Lung (tissue), 12 donors: ENCODE results near the gene SLX9. TPM values are rescaled to one million over a fixed set of nuclear protein-coding genes. Genes with fewer than 3 reads are reported as not detected.

Experiments used
- ATAC-seq: fragments of 200-7000 bp; cut with Tn5 transposase; one replicate; pipeline ENCODE4 v1.9.1; 2020; ENCODE audit warnings: moderate number of reproducible peaks; ENCODE audit not compliant: insufficient read depth, low FRiP score
- DNase-seq, 3 donors: peaks; one replicate each; pipeline ENCODE4 v3.0.0-alpha.2; 2013 to 2017
- H3K27ac ChIP-seq, 2 donors: one replicate each; pipeline ENCODE4 v1.5.1; 2013; ENCODE audit warnings: mild to moderate bottlenecking in 2 of 2, moderate library complexity in 2 of 2, control low read depth in 1 of 2, inconsistent platforms in 1 of 2, low read depth in 1 of 2, low read length in 1 of 2
- H3K27me3 ChIP-seq, 3 donors: one replicate each; pipeline ENCODE4 v1.5.1; 2013; ENCODE audit warnings: low read length in 2 of 3; ENCODE audit not compliant: control insufficient read depth in 3 of 3, insufficient read depth in 3 of 3
- H3K36me3 ChIP-seq, 4 donors: one replicate each; pipeline ENCODE4 v1.5.1; 2013; ENCODE audit warnings: low read length in 4 of 4, mild to moderate bottlenecking in 1 of 4, moderate library complexity in 1 of 4; ENCODE audit not compliant: control insufficient read depth in 4 of 4, insufficient read depth in 4 of 4
- H3K4me1 ChIP-seq, 5 donors: one replicate each; pipeline ENCODE4 v1.5.1; 2013; ENCODE audit warnings: low read length in 5 of 5, mild to moderate bottlenecking in 2 of 5, moderate library complexity in 1 of 5; ENCODE audit not compliant: control insufficient read depth in 5 of 5, insufficient read depth in 5 of 5
- H3K4me3 ChIP-seq: one replicate; pipeline ENCODE4 v1.5.1; 2013; ENCODE audit warnings: mild to moderate bottlenecking, control low read depth, moderate library complexity
- H3K9ac ChIP-seq, 2 donors: one replicate each; pipeline ENCODE4 v1.5.1; 2013; ENCODE audit warnings: low read length in 2 of 2, control low read depth in 1 of 2; ENCODE audit not compliant: insufficient read depth in 1 of 2
- H3K9me3 ChIP-seq, 4 donors: one replicate each; pipeline ENCODE4 v1.5.1; 2013; ENCODE audit warnings: low read length in 3 of 4, mild to moderate bottlenecking in 1 of 4, moderate library complexity in 1 of 4; ENCODE audit not compliant: control insufficient read depth in 4 of 4, insufficient read depth in 3 of 4
- CTCF ChIP-seq: IDR thresholded peaks from 2 replicates; pipeline ENCODE4 v1.5.1; 2012; ENCODE audit warnings: mild to moderate bottlenecking; ENCODE audit errors: control extremely low read depth, extremely low read depth
- WGBS, 2 donors: extraction: QIAGEN DNeasy Blood & Tissue Kit; methylation state at CpG; one replicate each; pipeline ENCODE4 v1.1.7; 2013; 5-methylcytosine and 5-hydroxymethylcytosine counted together
- polyA plus RNA-seq, 2 donors: library from polyadenylated mRNA; stranded (reverse); fragments of 200-250 nt; gene quantifications; one replicate each; pipeline ENCODE4 v1.2.1, GENCODE V29; 2013
- total RNA-seq, 2 donors: library from RNA; depleted of rRNA in 1 of 2; stranded (reverse); fragments of >200 nt in 1 of 2; gene quantifications; one replicate each; pipeline ENCODE4 v1.2.1, GENCODE V29; 2014 to 2021
- donor health status: control.
- donor health status: control.
- donor health status: Bipolar disorder and iron deficiency.
- donor health status: healthy.
- donor health status: DM: yes; HTN: yes; CAD: no.

The SLX9 gene
- total and polyA plus RNA-seq, 4 donors: 10.3 to 36.9 (median 27.0) TPM

DNA sequence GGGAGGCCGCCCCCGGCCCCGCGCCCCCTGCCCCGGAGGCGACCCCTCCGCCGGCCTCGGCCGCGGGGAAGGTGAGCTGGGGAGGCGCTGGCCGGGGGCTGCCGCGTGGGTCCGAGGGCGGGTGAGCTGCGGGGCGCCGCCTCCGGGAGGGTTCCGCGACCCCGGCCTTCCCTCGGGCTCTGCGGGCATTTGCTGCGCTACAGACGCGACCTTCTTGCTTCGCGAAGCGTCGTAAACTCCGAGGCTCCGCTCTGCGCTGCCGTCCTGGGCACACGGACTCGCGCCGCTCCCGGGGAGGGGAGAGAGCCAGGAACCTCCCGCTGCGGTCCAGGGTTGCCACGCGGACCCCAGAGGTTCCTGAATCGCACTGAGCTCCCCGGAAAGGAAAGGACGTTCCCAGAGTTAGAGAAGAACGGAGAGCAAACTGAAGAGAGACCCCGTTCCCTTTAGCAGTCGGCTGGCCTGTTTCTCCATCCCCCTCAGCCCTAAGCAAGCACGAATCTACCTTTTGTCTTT is 345 bp downstream of the SLX9 start:
- peak overlapping the region; percentile 49 to 81 for H3K9ac ChIP-seq
- H3K36me3 ChIP-seq: peaks cover 0 to 20% (median 6%) of the 10 kb centered on the region in 4 donors
- ATAC-seq (no peak), DNase-seq (no peak)
- WGBS, 2 donors: 0% methylated on average over 39 to 53 of the region's 53 CpGs
- H3K4me3 ChIP-seq: peak overlapping the region; percentile 90
- H3K27ac ChIP-seq: peak overlapping the region in 1 of 2 donors; percentile 81
- H3K9me3 ChIP-seq: no peaks in the 10 kb centered on the region
- H3K4me1 ChIP-seq: peaks cover 0 to 22% (median 15%) of the 10 kb centered on the region in 5 donors
- TF ChIP-seq CTCF: no peak
- no peaks in the 10 kb centered on the region for H3K27me3 ChIP-seq

DNA sequence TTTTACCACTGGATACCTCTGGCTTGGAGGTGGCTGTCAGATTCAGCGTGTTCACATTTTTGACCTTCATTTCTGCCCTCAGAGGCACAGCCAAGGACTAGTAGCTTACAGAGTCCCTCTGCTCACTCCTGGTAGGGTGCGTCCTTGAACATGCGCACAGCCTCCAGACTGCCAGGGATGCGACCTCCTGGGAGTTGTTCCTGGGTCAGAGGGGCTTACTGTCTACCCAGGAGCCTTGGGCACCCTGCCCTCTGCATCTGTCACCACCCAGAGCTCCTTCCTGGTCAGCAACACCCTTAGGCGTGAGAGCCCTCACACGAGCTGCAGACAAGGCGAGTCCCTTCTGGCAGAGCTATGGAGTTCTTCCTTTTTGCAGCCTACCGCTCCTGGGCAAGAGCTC is 1.7 kb downstream of the SLX9 start:
- no peak for DNase-seq
- Histone ChIP-seq H3K36me3 (peaks cover 0 to 24% (median 9%) of the 10 kb centered on the region in 4 donors), H3K27me3 (no peaks in the 10 kb centered on the region), H3K9me3 (no peaks in the 10 kb centered on the region), H3K9ac (no peak overlapping the region), H3K27ac (peak overlapping the region in 1 of 2 donors; percentile 34), H3K4me1 (peaks cover 2 to 22% (median 15%) of the 10 kb centered on the region in 5 donors), H3K4me3 (no peak overlapping the region)
- ATAC-seq: no peak
- WGBS, 2 donors: 92 to 94% methylated on average over 8 of the region's 8 CpGs
- no peak for TF ChIP-seq CTCF

DNA sequence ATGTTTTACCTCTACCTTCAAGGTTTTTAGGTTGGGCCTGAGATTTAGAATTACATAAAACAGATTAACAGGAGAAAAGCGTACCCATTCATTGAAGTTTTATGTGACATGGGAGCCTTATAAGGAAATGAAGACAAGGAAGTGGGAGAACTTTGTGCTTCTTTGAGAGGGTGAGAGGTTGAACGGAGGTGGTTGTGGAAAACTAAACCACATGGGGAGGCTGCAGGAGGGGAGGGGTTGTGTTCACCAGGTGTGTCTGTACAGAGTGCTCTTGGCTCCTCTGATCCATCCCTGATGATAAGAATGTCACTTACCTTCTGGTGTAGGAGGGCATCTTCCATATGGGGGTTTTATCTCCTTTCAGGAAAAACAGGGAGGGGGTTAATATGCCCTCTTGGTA is 2.7 kb downstream of the SLX9 start:
- 83 to 84% methylated on average over 2 of the region's 2 CpGs for WGBS, 2 donors
- no peaks in the 10 kb centered on the region for H3K9me3 ChIP-seq
- no peaks in the 10 kb centered on the region for H3K27me3 ChIP-seq
- H3K9ac ChIP-seq: no peak overlapping the region
- DNase-seq (no peak), ATAC-seq (no peak)
- H3K4me3 ChIP-seq: no peak overlapping the region
- H3K36me3 ChIP-seq: peaks cover 0 to 32% (median 9%) of the 10 kb centered on the region in 4 donors
- H3K27ac ChIP-seq: no peak overlapping the region
- no peak for TF ChIP-seq CTCF
- peaks cover 5 to 22% (median 15%) of the 10 kb centered on the region in 5 donors for H3K4me1 ChIP-seq
